Stimulated activated naive CD8-positive, alpha-beta T cell treated with anti-CD3 and anti-CD28 coated beads, Interleukin-15, Interleukin-2, amounts not matched to agents 100 ng/mL and 50 ng/mL, for 24 hours (primary cell): Measurements from ENCODE around the gene UNC13D.
A peak's percentile ranks its signal among the peaks of the same experiment; 100 is the strongest.

Experiments
- H3K27ac Mint-ChIP-seq: one replicate; pipeline ENCODE4 v1.8.0; 2021; ENCODE audit warnings: mild to moderate bottlenecking, mixed read lengths
- H3K27me3 Mint-ChIP-seq: one replicate; pipeline ENCODE4 v1.8.0; 2021; ENCODE audit warnings: mixed read lengths
- H3K36me3 Mint-ChIP-seq: one replicate; pipeline ENCODE4 v1.8.0; 2021; ENCODE audit warnings: low read depth, mixed read lengths
- H3K4me1 Mint-ChIP-seq: one replicate; pipeline ENCODE4 v1.8.0; 2021; ENCODE audit warnings: low read depth, mixed read lengths
- H3K4me3 Mint-ChIP-seq: one replicate; pipeline ENCODE4 v1.8.0; 2021; ENCODE audit warnings: mild to moderate bottlenecking, mixed read lengths
- H3K9me3 Mint-ChIP-seq: one replicate; pipeline ENCODE4 v1.8.0; 2021; ENCODE audit warnings: mixed read lengths

UNC13D gene

GRCh38 chr17:75834928-75835653 is 9.1 kb downstream of the UNC13D start:
- no peak overlapping the region for H3K4me3 Mint-ChIP-seq
- peaks cover 41% of the 10 kb centered on the region for H3K36me3 Mint-ChIP-seq
- peaks cover 34% of the 10 kb centered on the region for H3K4me1 Mint-ChIP-seq
- H3K27me3 Mint-ChIP-seq: no peaks in the 10 kb centered on the region
- no peaks in the 10 kb centered on the region for H3K9me3 Mint-ChIP-seq
- H3K27ac Mint-ChIP-seq: no peak overlapping the region

- Mint-ChIP-seq H3K4me3 (no peak overlapping the region), H3K4me1 (peaks cover 34% of the 10 kb centered on the region), H3K27me3 (no peaks in the 10 kb centered on the region), H3K36me3 (peaks cover 41% of the 10 kb centered on the region), H3K9me3 (no peaks in the 10 kb centered on the region), H3K27ac (peak overlapping the region; percentile 52)
Observed at GRCh38 chr17:75834279-75834920, 9.8 kb downstream of the UNC13D start.

- Mint-ChIP-seq H3K27me3 (no peaks in the 10 kb centered on the region), H3K9me3 (no peaks in the 10 kb centered on the region), H3K36me3 (peaks cover 42% of the 10 kb centered on the region), H3K4me3 (peak overlapping the region; percentile 72), H3K27ac (peak overlapping the region; percentile 98), H3K4me1 (peaks cover 36% of the 10 kb centered on the region)
Observed at GRCh38 chr17:75832652-75833400, 11.4 kb downstream of the UNC13D start.

GRCh38 chr17:75832164-75832651 is 12.0 kb downstream of the UNC13D start:
- Mint-ChIP-seq H3K27me3 (no peaks in the 10 kb centered on the region), H3K4me3 (peak overlapping the region; percentile 72), H3K36me3 (peaks cover 39% of the 10 kb centered on the region), H3K4me1 (peaks cover 36% of the 10 kb centered on the region), H3K9me3 (no peaks in the 10 kb centered on the region), H3K27ac (peak overlapping the region; percentile 98)

- H3K27me3 Mint-ChIP-seq: no peaks in the 10 kb centered on the region
- no peak overlapping the region for H3K27ac Mint-ChIP-seq
- H3K4me3 Mint-ChIP-seq: no peak overlapping the region
- no peaks in the 10 kb centered on the region for H3K9me3 Mint-ChIP-seq
- peaks cover 37% of the 10 kb centered on the region for H3K36me3 Mint-ChIP-seq
- peaks cover 39% of the 10 kb centered on the region for H3K4me1 Mint-ChIP-seq
Observed at GRCh38 chr17:75831032-75831571, 13.1 kb downstream of the UNC13D start.

- peaks cover 39% of the 10 kb centered on the region for H3K4me1 Mint-ChIP-seq
- H3K27ac Mint-ChIP-seq: no peak overlapping the region
- no peak overlapping the region for H3K4me3 Mint-ChIP-seq
Observed at GRCh38 chr17:75830164-75831031, 13.8 kb downstream of the UNC13D start.

GRCh38 chr17:75829747-75830146 is 14.5 kb downstream of the UNC13D start:
- Mint-ChIP-seq H3K4me3 (no peak overlapping the region), H3K36me3 (peaks cover 34% of the 10 kb centered on the region), H3K27ac (no peak overlapping the region), H3K4me1 (peaks cover 35% of the 10 kb centered on the region), H3K27me3 (no peaks in the 10 kb centered on the region), H3K9me3 (no peaks in the 10 kb centered on the region)

More at GRCh38 chr17:75830164-75831031, 13.8 kb downstream of the UNC13D start:
- Mint-ChIP-seq H3K36me3 (peaks cover 37% of the 10 kb centered on the region), H3K27me3 (no peaks in the 10 kb centered on the region), H3K9me3 (no peaks in the 10 kb centered on the region)

GRCh38 chr17:75828741-75829140 is 15.5 kb downstream of the UNC13D start:
- Mint-ChIP-seq H3K4me1 (peaks cover 28% of the 10 kb centered on the region), H3K4me3 (no peak overlapping the region), H3K36me3 (peaks cover 25% of the 10 kb centered on the region), H3K9me3 (no peaks in the 10 kb centered on the region), H3K27ac (no peak overlapping the region), H3K27me3 (no peaks in the 10 kb centered on the region)

- Mint-ChIP-seq H3K4me3 (peak overlapping the region; percentile 3), H3K9me3 (no peaks in the 10 kb centered on the region), H3K27me3 (no peaks in the 10 kb centered on the region), H3K27ac (peak overlapping the region; percentile 70), H3K4me1 (peaks cover 21% of the 10 kb centered on the region), H3K36me3 (peaks cover 19% of the 10 kb centered on the region)
Observed at GRCh38 chr17:75828076-75828400, 16.2 kb downstream of the UNC13D start.

- Mint-ChIP-seq H3K36me3 (peaks cover 17% of the 10 kb centered on the region), H3K27me3 (no peaks in the 10 kb centered on the region), H3K27ac (peak overlapping the region; percentile 70), H3K9me3 (no peaks in the 10 kb centered on the region), H3K4me1 (peaks cover 15% of the 10 kb centered on the region), H3K4me3 (peak overlapping the region; percentile 3)
Observed at GRCh38 chr17:75827308-75828075, 16.7 kb downstream of the UNC13D start.

GRCh38 chr17:75826561-75827307 is 17.5 kb downstream of the UNC13D start:
- Mint-ChIP-seq H3K9me3 (no peaks in the 10 kb centered on the region), H3K27ac (no peak overlapping the region), H3K4me3 (no peak overlapping the region), H3K36me3 (peaks cover 12% of the 10 kb centered on the region), H3K27me3 (no peaks in the 10 kb centered on the region), H3K4me1 (peaks cover 16% of the 10 kb centered on the region)

- H3K36me3 Mint-ChIP-seq: peaks cover 14% of the 10 kb centered on the region
- H3K4me3 Mint-ChIP-seq: no peak overlapping the region
- no peaks in the 10 kb centered on the region for H3K9me3 Mint-ChIP-seq
- H3K27me3 Mint-ChIP-seq: no peaks in the 10 kb centered on the region
- peaks cover 21% of the 10 kb centered on the region for H3K4me1 Mint-ChIP-seq
- H3K27ac Mint-ChIP-seq: no peak overlapping the region
Observed at GRCh38 chr17:75825748-75826370, 18.3 kb downstream of the UNC13D start.

GRCh38 chr17:75825149-75825552 is 19.1 kb downstream of the UNC13D start:
- Mint-ChIP-seq H3K36me3 (peaks cover 16% of the 10 kb centered on the region), H3K27me3 (no peaks in the 10 kb centered on the region), H3K9me3 (no peaks in the 10 kb centered on the region), H3K27ac (no peak overlapping the region), H3K4me3 (no peak overlapping the region), H3K4me1 (peaks cover 21% of the 10 kb centered on the region)
